ENCODE data around the gene FUBP3.

Gene FUBP3

DNA sequence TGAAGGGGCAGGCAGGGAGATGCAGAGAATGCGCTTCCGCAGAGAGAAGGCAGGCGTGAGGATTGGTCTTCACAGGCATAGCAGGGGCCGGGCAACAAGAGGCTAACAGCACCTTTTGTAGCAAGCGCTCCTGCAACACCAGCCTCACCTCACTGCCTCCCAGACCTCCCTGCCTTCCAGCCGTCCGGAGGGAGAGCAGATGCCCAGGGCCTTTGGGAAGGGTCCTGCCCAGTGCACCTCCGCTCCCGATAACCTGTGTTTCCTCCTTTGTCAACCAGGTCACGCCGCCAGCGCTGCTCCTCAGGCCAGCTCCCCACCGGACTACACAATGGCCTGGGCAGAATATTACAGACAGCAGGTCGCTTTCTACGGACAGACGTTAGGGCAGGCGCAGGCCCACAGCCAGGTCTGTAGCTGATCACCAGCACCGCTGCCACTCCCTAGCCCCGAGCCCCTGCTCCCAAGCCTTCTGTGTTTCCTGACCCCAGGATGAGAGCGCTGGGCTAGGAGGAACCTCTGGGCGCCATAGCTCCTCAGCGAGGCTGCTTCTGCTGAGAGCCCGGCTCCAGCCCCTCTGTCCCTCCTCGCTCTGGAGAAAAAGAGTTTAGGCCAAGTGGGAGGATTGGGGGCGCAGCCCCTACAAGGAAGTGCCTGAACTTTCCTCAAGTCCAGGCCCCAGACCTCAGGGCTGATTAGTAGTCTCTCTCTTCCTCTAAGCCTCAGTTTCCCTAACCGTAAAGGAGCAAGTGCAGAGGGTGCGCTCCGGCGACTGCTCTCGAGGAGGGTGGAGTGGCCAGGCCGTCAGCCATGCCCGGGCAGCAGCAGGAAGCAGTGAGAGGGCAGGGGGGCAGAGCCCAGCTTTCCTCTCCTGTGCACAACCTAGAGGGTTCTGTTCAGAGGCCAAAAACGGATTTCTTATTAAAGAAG is 56.6 kb downstream of the FUBP3 start:
- DNase-seq, result no peak

- no peak for DNase-seq
Observed at GRCh38 chr9:130636648-130637020, 57.3 kb downstream of the FUBP3 start.

- no peak for DNase-seq
Observed at GRCh38 chr9:130638284-130639123, 59.1 kb downstream of the FUBP3 start.

GRCh38 chr9:130639124-130639765 is 59.9 kb downstream of the FUBP3 start:
- DNase-seq, result no peak

DNA sequence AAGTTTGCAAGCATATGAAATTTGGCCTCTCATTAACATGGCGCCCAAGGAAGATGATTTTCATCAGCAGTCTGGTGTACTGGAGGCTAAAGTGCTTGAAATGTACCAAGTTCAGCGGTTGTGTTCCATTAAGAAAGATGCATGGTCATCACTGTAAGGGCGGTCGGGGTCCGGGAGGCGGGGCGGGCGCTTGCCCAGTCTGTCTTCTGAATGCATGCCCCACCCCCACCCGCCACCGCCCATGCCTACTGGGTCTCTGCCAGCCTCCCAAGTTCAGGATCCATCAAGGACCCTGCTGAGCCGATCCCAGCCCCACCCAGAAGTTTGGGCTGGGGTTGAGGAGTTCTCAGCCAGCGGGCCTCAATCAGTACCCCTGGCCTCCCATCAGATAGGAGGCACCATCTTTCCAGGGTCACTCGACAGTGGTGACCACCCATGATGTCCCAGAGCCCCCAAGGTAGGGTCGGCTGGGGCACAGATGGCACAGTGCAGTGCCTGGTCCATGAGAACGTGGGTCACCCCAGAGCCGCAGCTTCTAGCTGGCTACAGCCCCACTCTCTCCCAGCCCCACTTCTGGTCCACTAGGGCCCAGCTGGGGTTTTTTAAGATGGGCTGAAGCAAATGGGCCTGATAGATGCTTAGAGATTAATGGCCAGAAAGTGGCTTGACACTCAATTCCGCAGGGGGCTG is 60.6 kb downstream of the FUBP3 start:
- DNase-seq, result no peak

GRCh38 chr9:130640681-130641080 is 61.3 kb downstream of the FUBP3 start:
- no peak for DNase-seq

- no peak for DNase-seq
Observed at GRCh38 chr9:130642926-130643325, 63.5 kb downstream of the FUBP3 start.

DNA sequence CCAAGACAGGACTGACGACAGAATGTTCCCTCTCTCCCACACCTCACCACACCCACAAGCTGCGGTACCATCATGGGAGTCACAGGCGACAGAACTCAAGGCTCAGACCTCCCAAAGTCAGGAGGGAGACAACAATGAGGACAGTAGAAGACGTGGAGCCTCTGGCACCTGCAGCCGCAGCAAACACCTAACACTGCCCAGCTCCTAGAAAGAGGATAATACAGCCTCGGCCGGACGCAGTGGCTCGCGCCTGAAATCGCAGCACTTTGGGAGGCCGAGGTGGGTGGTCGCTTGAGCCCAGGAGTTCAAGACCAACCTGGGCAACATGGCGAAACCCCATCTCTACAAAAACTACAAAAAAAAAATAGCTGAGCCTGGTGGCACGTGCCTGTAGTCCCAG is 71.8 kb downstream of the FUBP3 start:
- DNase-seq, result no peak

GRCh38 chr9:130651752-130652151 is 72.4 kb downstream of the FUBP3 start:
- DNase-seq, result no peak

DNA sequence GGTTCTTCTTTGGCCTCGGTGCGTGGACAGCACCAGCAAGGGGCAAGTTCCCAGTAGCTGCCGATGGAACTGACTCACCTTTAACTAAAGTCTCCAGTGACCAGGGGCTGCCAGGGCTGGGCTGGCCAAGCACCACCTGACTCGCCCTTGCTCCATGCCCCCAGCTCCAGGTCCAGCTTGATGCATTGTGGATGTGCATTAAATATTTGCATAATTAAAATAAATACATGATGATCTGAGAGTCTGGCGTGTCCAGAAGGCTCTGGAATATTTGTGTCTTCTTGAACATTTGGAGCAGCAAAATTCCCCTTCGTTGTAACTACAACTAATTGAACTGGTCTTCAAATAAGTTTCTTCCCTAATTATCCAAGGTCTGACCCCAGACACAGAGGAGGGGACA is 75.5 kb downstream of the FUBP3 start:
- no peak for DNase-seq

- DNase-seq, result no peak
Observed at GRCh38 chr9:130658893-130659698, 79.7 kb downstream of the FUBP3 start.

DNA sequence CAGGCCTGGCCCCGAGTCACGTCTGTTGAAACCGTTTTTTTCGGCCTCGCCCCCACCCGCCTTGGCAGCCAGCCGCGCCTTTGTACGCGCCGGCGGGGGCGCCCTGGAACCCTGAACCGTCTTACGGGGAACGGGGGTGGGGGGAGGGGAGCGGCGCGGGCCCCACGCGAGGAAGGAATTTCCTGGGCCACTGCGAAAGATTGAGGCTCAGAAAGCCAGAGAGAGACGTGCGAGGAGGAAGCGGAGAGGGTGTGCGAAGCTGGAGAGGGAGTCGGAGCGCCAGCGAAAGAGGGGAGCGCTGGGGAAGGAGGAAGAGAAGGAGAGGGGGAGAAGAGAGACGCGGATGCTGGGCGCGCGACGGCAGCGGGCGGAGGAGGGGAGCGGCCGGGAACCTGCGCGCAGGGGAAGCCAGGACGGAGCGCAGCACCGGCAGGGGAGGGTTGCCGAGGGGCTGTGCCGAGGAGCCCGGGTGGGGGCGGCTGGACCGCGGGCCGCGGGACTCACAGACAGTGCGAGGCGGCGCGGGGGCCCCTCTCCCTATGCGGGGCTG is 80.4 kb downstream of the FUBP3 start:
- DNase-seq, result no peak

DNA sequence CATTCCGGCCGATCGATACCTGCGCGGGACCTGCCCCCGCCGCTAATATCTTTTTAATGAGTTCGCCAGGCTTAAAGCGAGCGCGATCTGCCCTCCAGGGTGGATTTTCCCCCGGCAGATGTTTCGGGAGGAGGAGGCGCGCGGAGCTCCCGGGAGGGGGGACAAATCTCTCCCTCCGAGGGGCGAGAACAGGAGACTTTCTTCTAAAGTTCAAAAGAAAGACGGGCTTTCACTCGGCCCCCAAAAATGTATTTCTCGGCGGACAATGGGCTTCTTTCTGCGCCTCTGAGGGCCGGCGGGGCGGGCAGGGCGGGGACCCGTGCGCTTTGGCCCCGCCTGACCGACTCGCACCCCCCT is 80.9 kb downstream of the FUBP3 start:
- DNase-seq, result no peak

GRCh38 chr9:130660683-130661450 is 81.5 kb downstream of the FUBP3 start:
- DNase-seq, result no peak

- no peak for DNase-seq
Observed at GRCh38 chr9:130661451-130662098, 82.2 kb downstream of the FUBP3 start.

- no peak for DNase-seq
Observed at GRCh38 chr9:130662099-130662969, 83.0 kb downstream of the FUBP3 start.

DNA sequence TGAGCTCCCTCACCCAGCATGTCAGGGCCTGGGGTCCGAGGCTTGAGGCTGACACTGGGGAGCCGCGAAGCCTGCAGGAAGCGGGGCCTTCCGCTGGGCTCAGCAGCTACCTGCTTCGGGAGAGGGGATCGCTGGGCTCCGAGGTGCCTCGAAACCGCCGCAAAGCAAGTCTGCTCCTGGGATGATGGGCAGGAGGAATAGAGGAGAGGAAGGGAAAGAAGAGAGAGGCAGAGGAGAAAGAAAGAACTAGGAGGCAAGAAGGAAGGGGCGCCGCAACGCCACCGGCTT is 83.5 kb downstream of the FUBP3 start:
- DNase-seq, result no peak

- DNase-seq, result no peak
Observed at GRCh38 chr9:130663258-130663976, 84.0 kb downstream of the FUBP3 start.

GRCh38 chr9:130663977-130664250 is 84.5 kb downstream of the FUBP3 start:
- no peak for DNase-seq
